ENCODE results near the gene HFE. TPM values are rescaled to one million over a fixed set of nuclear protein-coding genes. Genes with fewer than 3 reads are reported as not detected.

The HFE gene
- total RNA-seq, 1 experiment from 2014 or later = 2.8 TPM

- CTCF ChIA-PET = no interaction called here
- Mint-ChIP-seq H3K4me3 (ENCODE audit: unreplicated experiment) (no peak overlapping the region), H3K36me3 (ENCODE audit: insufficient read depth, unreplicated experiment) (peaks cover 76% of the 10 kb centered on the region), H3K27me3 (ENCODE audit: insufficient read depth, unreplicated experiment) (no peaks in the 10 kb centered on the region), H3K27ac (ENCODE audit: low read depth, unreplicated experiment) (no peak overlapping the region), H3K4me1 (ENCODE audit: insufficient read depth, unreplicated experiment) (peaks cover 24% of the 10 kb centered on the region), H3K9me3 (ENCODE audit: unreplicated experiment) (no peaks in the 10 kb centered on the region)
- POLR2A ChIA-PET = interaction anchor here (0.8 to 4.3 kb wide), 8 partner anchors 8 to 110 kb away, joined by 3 to 45 read pairs (median 4); a partner anchor contains a TSS
- DNase-seq (ENCODE audit: unreplicated experiment) = no peak
- no peak for TF ChIP-seq CTCF (IDR thresholded peaks at IDR 0.05; ENCODE audit: unreplicated experiment)
- intact Hi-C loops (cut with micrococcal nuclease) = no loop called here
- no TSS peak for BruUV-seq (replicated peaks)
Measured at GRCh38 chr6:26136321-26136720, 49.1 kb downstream of the HFE start.

- TF ChIP-seq CTCF (IDR thresholded peaks at IDR 0.05; ENCODE audit: unreplicated experiment) = no peak
- ChIA-PET CTCF (no interaction called here), POLR2A (interaction anchor here (0.8 to 3.6 kb wide), 3 partner anchors 12 to 18 kb away, joined by 3 to 19 read pairs (median 4); a partner anchor contains a TSS)
- H3K4me3 Mint-ChIP-seq (ENCODE audit: unreplicated experiment) = no peak overlapping the region
- no peaks in the 10 kb centered on the region for H3K27me3 Mint-ChIP-seq (ENCODE audit: insufficient read depth, unreplicated experiment)
- peaks cover 65% of the 10 kb centered on the region for H3K36me3 Mint-ChIP-seq (ENCODE audit: insufficient read depth, unreplicated experiment)
- no peak overlapping the region for H3K27ac Mint-ChIP-seq (ENCODE audit: low read depth, unreplicated experiment)
- H3K4me1 Mint-ChIP-seq (ENCODE audit: insufficient read depth, unreplicated experiment) = peaks cover 9% of the 10 kb centered on the region
- no peak for DNase-seq (ENCODE audit: unreplicated experiment)
- no peaks in the 10 kb centered on the region for H3K9me3 Mint-ChIP-seq (ENCODE audit: unreplicated experiment)
- BruUV-seq (replicated peaks) = no TSS peak
- intact Hi-C loops (cut with micrococcal nuclease) = no loop called here
Measured at GRCh38 chr6:26140254-26140966, 53.2 kb downstream of the HFE start.

- no peaks in the 10 kb centered on the region for H3K27me3 Mint-ChIP-seq (ENCODE audit: insufficient read depth, unreplicated experiment)
Measured at GRCh38 chr6:26140967-26141294, 53.7 kb downstream of the HFE start.

More at GRCh38 chr6:26140967-26141294, 53.7 kb downstream of the HFE start:
- Mint-ChIP-seq H3K36me3 (ENCODE audit: insufficient read depth, unreplicated experiment) (peaks cover 65% of the 10 kb centered on the region), H3K9me3 (ENCODE audit: unreplicated experiment) (no peaks in the 10 kb centered on the region), H3K27ac (ENCODE audit: low read depth, unreplicated experiment) (no peak overlapping the region), H3K4me3 (ENCODE audit: unreplicated experiment) (no peak overlapping the region), H3K4me1 (ENCODE audit: insufficient read depth, unreplicated experiment) (peaks cover 9% of the 10 kb centered on the region)
- POLR2A ChIA-PET = interaction anchor here (1.6 to 3.3 kb wide), 4 partner anchors 11 to 18 kb away, joined by 4 to 24 read pairs (median 14); a partner anchor contains a TSS
- CTCF ChIA-PET = no interaction called here
- no TSS peak for BruUV-seq (replicated peaks)
- TF ChIP-seq CTCF (IDR thresholded peaks at IDR 0.05; ENCODE audit: unreplicated experiment) = no peak
- intact Hi-C loops (cut with micrococcal nuclease) = no loop called here
- DNase-seq (ENCODE audit: unreplicated experiment) = no peak

All from MCF 10A (cell line).